GM12875 (cell line): ENCODE data around the gene HNRNPL.
"Not testable (repeated sequence)": the region's sequence is repeated elsewhere in the genome, so short reads cannot be mapped to it uniquely, and the experiment has no call there.

Experiments used
- H3K4me3 ChIP-seq: one replicate; pipeline ENCODE4 v1.5.1; 2011; ENCODE audit warnings: low read depth, low read length, control low read depth
- TF ChIP-seq, protein P1 (sequence below): IDR thresholded peaks from 2 replicates; pipeline ENCODE4 v1.5.1; 2011; ENCODE audit warnings: low read depth, mild to moderate bottlenecking, control low read depth, inconsistent platforms, low read length, moderate library complexity, borderline replicate concordance; ENCODE audit not compliant: insufficient read depth

The HNRNPL gene

GRCh38 chr19:38796154-38796553, 53.6 kb downstream of the HNRNPL start:
- no peak overlapping the region for H3K4me3 ChIP-seq
- TF ChIP-seq, protein P1, sequence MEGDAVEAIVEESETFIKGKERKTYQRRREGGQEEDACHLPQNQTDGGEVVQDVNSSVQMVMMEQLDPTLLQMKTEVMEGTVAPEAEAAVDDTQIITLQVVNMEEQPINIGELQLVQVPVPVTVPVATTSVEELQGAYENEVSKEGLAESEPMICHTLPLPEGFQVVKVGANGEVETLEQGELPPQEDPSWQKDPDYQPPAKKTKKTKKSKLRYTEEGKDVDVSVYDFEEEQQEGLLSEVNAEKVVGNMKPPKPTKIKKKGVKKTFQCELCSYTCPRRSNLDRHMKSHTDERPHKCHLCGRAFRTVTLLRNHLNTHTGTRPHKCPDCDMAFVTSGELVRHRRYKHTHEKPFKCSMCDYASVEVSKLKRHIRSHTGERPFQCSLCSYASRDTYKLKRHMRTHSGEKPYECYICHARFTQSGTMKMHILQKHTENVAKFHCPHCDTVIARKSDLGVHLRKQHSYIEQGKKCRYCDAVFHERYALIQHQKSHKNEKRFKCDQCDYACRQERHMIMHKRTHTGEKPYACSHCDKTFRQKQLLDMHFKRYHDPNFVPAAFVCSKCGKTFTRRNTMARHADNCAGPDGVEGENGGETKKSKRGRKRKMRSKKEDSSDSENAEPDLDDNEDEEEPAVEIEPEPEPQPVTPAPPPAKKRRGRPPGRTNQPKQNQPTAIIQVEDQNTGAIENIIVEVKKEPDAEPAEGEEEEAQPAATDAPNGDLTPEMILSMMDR: no peak

DNA sequence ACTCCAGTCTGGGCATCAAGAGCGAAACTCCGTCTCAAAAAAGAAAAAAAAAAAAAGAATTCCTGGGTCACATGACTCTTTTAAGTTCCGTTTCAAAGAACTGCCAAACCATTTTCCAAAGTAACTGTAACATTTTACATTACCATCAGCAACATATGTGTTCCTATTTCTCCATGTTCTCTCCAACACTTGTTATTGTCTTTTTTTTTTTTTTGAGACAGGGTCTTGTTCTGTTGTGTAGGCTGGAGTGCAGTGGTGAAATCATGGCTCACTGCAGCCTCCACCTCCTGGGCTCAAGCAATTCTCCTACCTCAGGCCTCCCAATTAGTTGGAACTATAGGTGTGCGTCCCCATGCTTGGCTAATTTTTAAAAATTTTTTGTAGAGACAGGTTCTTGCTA, 54.2 kb downstream of the HNRNPL start:
- TF ChIP-seq, protein P1: no peak
- no peak overlapping the region for H3K4me3 ChIP-seq

DNA sequence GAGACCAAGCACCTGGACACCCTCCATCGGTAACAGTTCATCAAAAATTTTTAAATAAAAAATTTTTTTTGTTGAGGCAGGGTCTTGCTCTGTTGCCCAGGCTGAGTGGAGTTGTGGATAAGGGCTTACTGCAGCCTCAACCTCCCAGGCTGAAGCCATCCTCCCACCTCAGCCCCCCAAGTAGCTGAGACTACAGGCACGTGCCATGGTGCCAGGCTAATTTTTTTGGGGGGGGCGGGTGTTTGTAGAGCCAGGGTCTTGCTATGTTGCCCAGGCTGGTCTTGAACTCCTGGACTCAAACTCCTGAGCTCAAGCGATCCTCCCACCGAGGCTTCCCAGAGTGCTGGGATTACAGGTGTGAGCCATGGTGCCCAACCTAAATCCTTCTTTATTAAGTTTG, 56.1 kb downstream of the HNRNPL start:
- H3K4me3 ChIP-seq: no peak overlapping the region
- TF ChIP-seq, protein P1: no peak

DNA sequence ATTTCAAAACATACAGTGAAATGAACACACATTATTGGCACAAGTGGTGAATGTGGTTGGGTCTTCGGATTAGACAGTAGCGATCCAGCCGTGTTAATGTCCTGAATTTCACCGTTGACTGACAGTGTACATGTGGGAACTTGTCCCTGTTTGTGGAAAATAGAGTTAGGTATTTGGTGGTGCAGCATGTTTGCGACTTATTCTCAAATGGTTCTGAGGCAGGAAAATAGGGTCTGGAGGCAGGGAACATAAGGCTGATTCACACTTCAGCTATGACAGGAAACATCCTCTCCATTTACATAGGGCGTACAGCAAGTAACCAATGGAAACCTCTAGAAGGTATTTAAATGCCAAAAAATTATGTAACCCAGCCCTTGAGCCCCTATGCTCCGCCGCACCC, 56.6 kb downstream of the HNRNPL start:
- no peak overlapping the region for H3K4me3 ChIP-seq
- TF ChIP-seq, protein P1: no peak

GRCh38 chr19:38792250-38793111, 57.3 kb downstream of the HNRNPL start:
- TF ChIP-seq, protein P1: peak; percentile 38; the same call in 1 of the 2 replicates
- H3K4me3 ChIP-seq: no peak overlapping the region

DNA sequence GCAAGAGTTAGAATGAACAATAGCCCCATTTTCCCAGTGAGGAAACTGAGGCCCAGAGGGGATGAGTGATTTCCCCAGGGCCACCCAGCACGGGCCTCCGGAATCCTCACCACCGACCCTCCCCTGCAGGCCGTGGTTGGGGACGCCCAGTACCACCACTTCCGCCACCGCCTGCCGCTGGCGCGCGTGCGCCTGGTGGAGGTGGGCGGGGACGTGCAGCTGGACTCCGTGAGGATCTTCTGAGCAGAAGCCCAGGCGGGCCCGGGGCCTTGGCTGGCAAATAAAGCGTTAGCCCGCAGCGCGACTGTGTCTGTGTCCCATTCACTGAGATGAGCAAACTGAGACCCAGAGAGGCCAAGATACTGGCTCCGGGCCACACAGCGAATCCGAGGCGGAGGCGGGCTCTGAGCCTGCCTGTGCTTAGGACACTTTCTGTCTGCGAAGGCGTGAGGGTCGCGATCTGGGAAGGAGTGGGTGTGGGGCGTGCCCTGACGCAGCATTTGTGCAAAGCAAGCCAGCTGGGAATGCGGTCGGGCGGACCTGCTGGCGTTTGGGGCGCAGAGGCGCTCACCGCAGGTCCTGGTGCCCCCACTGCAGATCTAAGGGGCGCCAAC, 58.2 kb downstream of the HNRNPL start:
- not testable (repeated sequence) for H3K4me3 ChIP-seq

DNA sequence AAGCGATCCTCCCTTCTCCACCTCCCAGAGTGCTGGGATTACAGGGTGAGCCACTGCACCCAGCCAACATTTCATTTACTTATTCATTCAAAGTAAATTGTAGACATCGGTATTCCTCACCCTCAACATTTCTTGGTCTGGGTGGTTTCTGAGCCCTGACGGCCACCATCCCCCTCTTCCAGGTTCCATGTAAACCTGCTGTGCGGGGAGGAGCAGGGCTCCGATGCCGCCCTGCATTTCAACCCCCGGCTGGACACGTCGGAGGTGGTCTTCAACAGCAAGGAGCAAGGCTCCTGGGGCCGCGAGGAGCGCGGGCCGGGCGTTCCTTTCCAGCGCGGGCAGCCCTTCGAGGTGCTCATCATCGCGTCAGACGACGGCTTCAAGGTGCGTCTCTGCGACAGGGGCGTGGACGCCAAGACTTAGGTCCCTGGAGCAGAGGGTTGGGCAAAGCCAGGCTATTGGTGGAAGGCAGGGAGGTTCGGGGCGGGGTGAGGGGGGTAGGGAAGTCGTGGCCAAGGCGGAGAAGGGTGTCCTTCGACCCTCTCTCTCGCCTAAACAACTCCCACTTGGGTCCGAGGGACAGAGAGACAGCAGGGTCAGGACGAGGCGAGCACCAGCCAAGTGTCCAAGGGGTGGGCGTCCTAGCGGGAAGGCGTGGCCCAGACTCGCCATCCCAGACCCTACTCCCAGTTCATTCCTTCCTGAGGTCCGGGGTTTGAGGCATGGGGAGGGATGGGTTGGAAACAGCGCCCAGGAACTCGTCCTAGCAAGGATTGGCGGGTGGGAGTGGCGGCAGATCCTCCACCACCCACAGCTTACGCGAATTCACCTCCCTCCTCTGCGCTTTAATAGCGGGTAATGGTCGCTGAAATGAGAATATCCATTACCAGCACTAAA, 59.0 kb downstream of the HNRNPL start:
- H3K4me3 ChIP-seq: not testable (repeated sequence)
